ENCODE measurements around the gene EGFLAM. TPM values are rescaled to one million over a fixed set of nuclear protein-coding genes. Genes with fewer than 3 reads are reported as not detected.

Gene EGFLAM
- total and polyA plus RNA-seq, 2 of the 4 experiments (the other 2 are of a cell fraction), result 0.77 to 1.1 TPM

- Histone ChIP-seq H3K9me3 (ENCODE audit: control insufficient read depth, insufficient read depth, low read length) (no peaks in the 10 kb centered on the region), H4K91ac (ENCODE audit: insufficient read depth, low read depth, low read length) (no peak overlapping the region), H2BK5ac (ENCODE audit: low read depth, low read length, poor library complexity, severe bottlenecking) (no peak overlapping the region), H3K4me1 (ENCODE audit: control insufficient read depth, insufficient read depth, low read length) (no peaks in the 10 kb centered on the region; the same call in 1 of the 2 replicates), H3K4me3 (ENCODE audit: insufficient read depth, low read depth, low read length) (no peak overlapping the region), H4K5ac (ENCODE audit: low read depth, low read length) (no peak overlapping the region), H2AK5ac (ENCODE audit: low read depth, low read length) (no peak overlapping the region), H3K18ac (ENCODE audit: low read depth, low read length) (no peak overlapping the region), H3K4me2 (ENCODE audit: low read depth, low read length) (no peak overlapping the region), H3K14ac (replicated peaks; ENCODE audit: low read depth, low read length) (no peak overlapping the region), H3K56ac (ENCODE audit: extremely low read depth, insufficient read depth, low read length) (no peak overlapping the region), H3K36me3 (ENCODE audit: control insufficient read depth, insufficient read depth, low read length) (peaks cover 15% of the 10 kb centered on the region), H4K8ac (ENCODE audit: low read depth in 2 of 2, low read length in 2 of 2) (no peak overlapping the region), H4K20me1 (ENCODE audit: insufficient read depth, low read length) (no peaks in the 10 kb centered on the region), H3K9me1 (ENCODE audit: insufficient read depth, low read length) (peaks cover 2% of the 10 kb centered on the region; the same call in 1 of the 2 replicates), H3K4ac (ENCODE audit: low read depth, low read length) (no peak overlapping the region), H3K9ac (ENCODE audit: low read depth, low read length) (no peak overlapping the region), H2AK9ac (replicated peaks; ENCODE audit: low read depth, low read length, poor library complexity) (no peak overlapping the region), H2BK20ac (ENCODE audit: low read depth, low read length) (no peak overlapping the region), H3K79me1 (ENCODE audit: low read depth in 1 of 2, low read length in 2 of 2) (no peaks in the 10 kb centered on the region), H3K23ac (ENCODE audit: low read depth, low read length) (no peak overlapping the region), H3K27me3 (ENCODE audit: control insufficient read depth, insufficient read depth, low read length) (no peaks in the 10 kb centered on the region), H2AFZ (replicated peaks; ENCODE audit: low read length, poor library complexity) (no peak overlapping the region), H2BK15ac (ENCODE audit: low read depth, low read length) (no peak overlapping the region), H2BK120ac (ENCODE audit: low read depth, low read length) (no peak overlapping the region), H3K27ac (ENCODE audit: insufficient read depth, low read length) (no peak overlapping the region)
- dilution Hi-C loops (cut with HindIII; ENCODE audit: low sequenced_read_pairs, unreplicated experiment) (no loop called here), intact Hi-C loops (cut with micrococcal nuclease) (no loop called here), in situ Hi-C loops (cut with MboI; ENCODE audit: low sequenced_read_pairs) (no loop called here)
- no CpG with 5 or more reads among the region's 6 CpGs for WGBS, 2 experiments (ENCODE audit: extremely low coverage in 2 of 2, insufficient read length in 1 of 2)
- POLR2A ChIA-PET (ENCODE audit: unreplicated experiment), result no interaction called here
- TF ChIP-seq CEBPB (IDR thresholded peaks at IDR 0.05; ENCODE audit: low read depth, low read length) (no peak), MAZ (IDR thresholded peaks at IDR 0.05; ENCODE audit: borderline replicate concordance, low read depth, low read length) (no peak), BHLHE40 (IDR thresholded peaks at IDR 0.05; ENCODE audit: low read depth, low read length) (no peak), RCOR1 (IDR thresholded peaks at IDR 0.05; ENCODE audit: insufficient replicate concordance, low read length) (no peak), ELK1 (IDR thresholded peaks at IDR 0.05; ENCODE audit: borderline replicate concordance, low read depth, low read length) (no peak), CHD1 (IDR thresholded peaks at IDR 0.05; ENCODE audit: low read depth, low read length) (no peak), POLR2A (IDR thresholded peaks at IDR 0.05; ENCODE audit: low read depth, low read length) (no peak), RFX5 (IDR thresholded peaks at IDR 0.05; ENCODE audit: low read depth, low read length) (no peak), NFE2L2 (IDR thresholded peaks at IDR 0.05; ENCODE audit: low read depth, low read length) (no peak), MXI1 (IDR thresholded peaks at IDR 0.05; ENCODE audit: borderline replicate concordance, low read depth, low read length) (no peak), MAFK (IDR thresholded peaks at IDR 0.05; ENCODE audit: low read depth, low read length) (no peak), RAD21 (IDR thresholded peaks at IDR 0.05; ENCODE audit: low read length) (no peak), FOS (IDR thresholded peaks at IDR 0.05; ENCODE audit: low read depth, low read length) (no peak)
- TF ChIP-seq, protein P1, sequence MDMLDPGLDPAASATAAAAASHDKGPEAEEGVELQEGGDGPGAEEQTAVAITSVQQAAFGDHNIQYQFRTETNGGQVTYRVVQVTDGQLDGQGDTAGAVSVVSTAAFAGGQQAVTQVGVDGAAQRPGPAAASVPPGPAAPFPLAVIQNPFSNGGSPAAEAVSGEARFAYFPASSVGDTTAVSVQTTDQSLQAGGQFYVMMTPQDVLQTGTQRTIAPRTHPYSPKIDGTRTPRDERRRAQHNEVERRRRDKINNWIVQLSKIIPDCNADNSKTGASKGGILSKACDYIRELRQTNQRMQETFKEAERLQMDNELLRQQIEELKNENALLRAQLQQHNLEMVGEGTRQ (IDR thresholded peaks at IDR 0.05; ENCODE audit: low read depth, low read length), result no peak
- TF ChIP-seq, protein P2, sequence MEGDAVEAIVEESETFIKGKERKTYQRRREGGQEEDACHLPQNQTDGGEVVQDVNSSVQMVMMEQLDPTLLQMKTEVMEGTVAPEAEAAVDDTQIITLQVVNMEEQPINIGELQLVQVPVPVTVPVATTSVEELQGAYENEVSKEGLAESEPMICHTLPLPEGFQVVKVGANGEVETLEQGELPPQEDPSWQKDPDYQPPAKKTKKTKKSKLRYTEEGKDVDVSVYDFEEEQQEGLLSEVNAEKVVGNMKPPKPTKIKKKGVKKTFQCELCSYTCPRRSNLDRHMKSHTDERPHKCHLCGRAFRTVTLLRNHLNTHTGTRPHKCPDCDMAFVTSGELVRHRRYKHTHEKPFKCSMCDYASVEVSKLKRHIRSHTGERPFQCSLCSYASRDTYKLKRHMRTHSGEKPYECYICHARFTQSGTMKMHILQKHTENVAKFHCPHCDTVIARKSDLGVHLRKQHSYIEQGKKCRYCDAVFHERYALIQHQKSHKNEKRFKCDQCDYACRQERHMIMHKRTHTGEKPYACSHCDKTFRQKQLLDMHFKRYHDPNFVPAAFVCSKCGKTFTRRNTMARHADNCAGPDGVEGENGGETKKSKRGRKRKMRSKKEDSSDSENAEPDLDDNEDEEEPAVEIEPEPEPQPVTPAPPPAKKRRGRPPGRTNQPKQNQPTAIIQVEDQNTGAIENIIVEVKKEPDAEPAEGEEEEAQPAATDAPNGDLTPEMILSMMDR (conservative IDR thresholded peaks at IDR 0.05; ENCODE audit: low read depth, low read length), result no peak
- CTCF ChIA-PET, result no interaction called here
- ATAC-seq (ENCODE audit: low read depth) (no peak), DNase-seq (peak; percentile 28)
- BruUV-seq (replicated peaks), result TSS peak; percentile 6
These were observed 221.1 kb downstream of the EGFLAM start for GRCh38 chr5:38479315-38479904.

All from IMR-90 (cell line).